ENCODE data around the gene OR14C36. TPM values are rescaled to one million over a fixed set of nuclear protein-coding genes. Genes with fewer than 3 reads are reported as not detected.

The OR14C36 gene
- polyA plus RNA-seq, 1 of the 3 experiments (the other 2 are of a cell fraction): not detected

GRCh38 chr1:248343451-248343850 lies 5.1 kb upstream of the OR14C36 start:
- no peaks in the 10 kb centered on the region for H3F3A ChIP-seq (replicated peaks; ENCODE audit: insufficient read depth)
- H3K79me2 ChIP-seq (ENCODE audit: insufficient read depth): no peaks in the 10 kb centered on the region

GRCh38 chr1:248359415-248359814 lies 10.8 kb downstream of the OR14C36 start:
- ChIA-PET POLR2A (no interaction called here), CTCF (no interaction called here)
- 0% methylated on average over 3 of the region's 3 CpGs for WGBS (ENCODE audit: low lambda C conversion rate)
- no peaks in the 10 kb centered on the region for H3K4me1 ChIP-seq (ENCODE audit: control insufficient read depth in 1 of 2, insufficient read depth in 2 of 2, low read depth in 1 of 2, low read length in 1 of 2)
- no peaks in the 10 kb centered on the region for H3K27me3 ChIP-seq (ENCODE audit: insufficient read depth)
- H3K27ac ChIP-seq (ENCODE audit: low read depth in 2 of 2, low read length in 1 of 2): no peak overlapping the region
- H4K20me1 ChIP-seq (ENCODE audit: insufficient read depth): no peaks in the 10 kb centered on the region
- no peak overlapping the region for H3K9ac ChIP-seq
- H3K36me3 ChIP-seq (replicated peaks in 1 of 2; ENCODE audit: control insufficient read depth in 1 of 2, insufficient read depth in 2 of 2, low read length in 1 of 2): no peaks in the 10 kb centered on the region
- no peak overlapping the region for H3K4me3 ChIP-seq (ENCODE audit: low read depth in 2 of 2, low read length in 1 of 2)
- H3K79me2 ChIP-seq (ENCODE audit: insufficient read depth): no peaks in the 10 kb centered on the region
- TF ChIP-seq RAD21 (IDR thresholded peaks at IDR 0.05; ENCODE audit: low read length) (no peak), CTCF (IDR thresholded peaks at IDR 0.05) (no peak), YY1 (IDR thresholded peaks at IDR 0.05; ENCODE audit: low read depth) (no peak), SIN3A (IDR thresholded peaks at IDR 0.05; ENCODE audit: borderline replicate concordance, low read depth, low read length) (no peak), POLR2AphosphoS5 (IDR thresholded peaks at IDR 0.05; ENCODE audit: low read depth, low read length) (no peak), RCOR1 (IDR thresholded peaks at IDR 0.05; ENCODE audit: low read length) (no peak), JUND (IDR thresholded peaks at IDR 0.05) (no peak), ELF1 (IDR thresholded peaks at IDR 0.05) (no peak), RFX5 (IDR thresholded peaks at IDR 0.05; ENCODE audit: low read length) (no peak), CHD2 (IDR thresholded peaks at IDR 0.05; ENCODE audit: low read length, partially characterized antibody) (no peak), EP300 (IDR thresholded peaks at IDR 0.05; ENCODE audit: borderline replicate concordance in 1 of 2, low read depth in 1 of 2, low read length in 1 of 2) (no peak), GABPA (IDR thresholded peaks at IDR 0.05; ENCODE audit: low read depth) (no peak), RXRA (IDR thresholded peaks at IDR 0.05; ENCODE audit: borderline replicate concordance, low read depth) (no peak), FOXJ3 (CRISPR knock-in tag; IDR thresholded peaks at IDR 0.05) (no peak), TAF1 (IDR thresholded peaks at IDR 0.05; ENCODE audit: borderline replicate concordance, low read depth, low read length) (no peak), USF1 (IDR thresholded peaks at IDR 0.05; ENCODE audit: borderline replicate concordance, low read depth) (no peak)
- TF ChIP-seq, protein P1, sequence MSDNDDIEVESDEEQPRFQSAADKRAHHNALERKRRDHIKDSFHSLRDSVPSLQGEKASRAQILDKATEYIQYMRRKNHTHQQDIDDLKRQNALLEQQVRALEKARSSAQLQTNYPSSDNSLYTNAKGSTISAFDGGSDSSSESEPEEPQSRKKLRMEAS (IDR thresholded peaks at IDR 0.05; ENCODE audit: low read depth): no peak
- no peak for DNase-seq
- H3K4me2 ChIP-seq: no peak overlapping the region
- no peaks in the 10 kb centered on the region for H3K9me2 ChIP-seq
- H2AFZ ChIP-seq (ENCODE audit: low read depth): no peak overlapping the region
- H3F3A ChIP-seq (replicated peaks; ENCODE audit: insufficient read depth): no peaks in the 10 kb centered on the region
- peaks cover 4% of the 10 kb centered on the region; the same call in 1 of the 2 replicates for H3K9me3 ChIP-seq

More at GRCh38 chr1:248343451-248343850, 5.1 kb upstream of the OR14C36 start:
- DNase-seq: no peak
- Histone ChIP-seq H3K36me3 (replicated peaks in 1 of 2; ENCODE audit: control insufficient read depth in 1 of 2, insufficient read depth in 2 of 2, low read length in 1 of 2) (no peaks in the 10 kb centered on the region), H3K27me3 (ENCODE audit: insufficient read depth) (no peaks in the 10 kb centered on the region), H2AFZ (ENCODE audit: low read depth) (no peak overlapping the region), H3K9me3 (no peaks in the 10 kb centered on the region), H3K9me2 (no peaks in the 10 kb centered on the region), H3K4me1 (ENCODE audit: control insufficient read depth in 1 of 2, insufficient read depth in 2 of 2, low read depth in 1 of 2, low read length in 1 of 2) (no peaks in the 10 kb centered on the region), H4K20me1 (ENCODE audit: insufficient read depth) (no peaks in the 10 kb centered on the region), H3K27ac (ENCODE audit: low read depth in 2 of 2, low read length in 1 of 2) (no peak overlapping the region), H3K4me3 (ENCODE audit: low read depth in 2 of 2, low read length in 1 of 2) (no peak overlapping the region), H3K9ac (no peak overlapping the region), H3K4me2 (no peak overlapping the region)
- no peak for TF ChIP-seq RAD21 (IDR thresholded peaks at IDR 0.05; ENCODE audit: low read length)
- TF ChIP-seq POLR2AphosphoS5 (IDR thresholded peaks at IDR 0.05; ENCODE audit: low read depth, low read length): no peak
- TF ChIP-seq RFX5 (IDR thresholded peaks at IDR 0.05; ENCODE audit: low read length): no peak
- TF ChIP-seq NFIC (IDR thresholded peaks at IDR 0.05; ENCODE audit: borderline replicate concordance): no peak
- no peak for TF ChIP-seq CHD2 (IDR thresholded peaks at IDR 0.05; ENCODE audit: low read length, partially characterized antibody)
- no peak for TF ChIP-seq JUND (IDR thresholded peaks at IDR 0.05)
- TF ChIP-seq TEAD4 (IDR thresholded peaks at IDR 0.05; ENCODE audit: borderline replicate concordance, insufficient read depth): no peak
- no peak for TF ChIP-seq CTCF (IDR thresholded peaks at IDR 0.05)
- TF ChIP-seq RCOR1 (IDR thresholded peaks at IDR 0.05; ENCODE audit: low read length): no peak
- POLR2A ChIA-PET: no interaction called here
- 2% methylated on average over 3 of the region's 3 CpGs for WGBS (ENCODE audit: low lambda C conversion rate)
- CTCF ChIA-PET: no interaction called here
